Testis (tissue), 5 donors: ENCODE measurements around the gene GCKR. TPM values are rescaled to one million over a fixed set of nuclear protein-coding genes. Genes with fewer than 3 reads are reported as not detected.

Source experiments
- DNase-seq: peaks from one replicate; pipeline ENCODE4 v3.0.0-alpha.2; 2019
- H3K27ac ChIP-seq, 2 donors: fragments of 200-600 bp; sonication (generic); one replicate each; pipeline ENCODE4 v1.5.1; 2019
- H3K27me3 ChIP-seq: fragments of 200-600 bp; sonication (generic); one replicate; pipeline ENCODE4 v1.5.1; 2019
- H3K36me3 ChIP-seq: fragments of 200-600 bp; sonication (generic); one replicate; pipeline ENCODE4 v1.5.1; 2017; ENCODE audit warnings: low read depth; ENCODE audit errors: missing control alignments
- H3K4me1 ChIP-seq: fragments of 200-600 bp; sonication (generic); one replicate; pipeline ENCODE4 v1.5.1; 2019
- H3K4me3 ChIP-seq, 2 donors: fragments of 200-600 bp; sonication (generic); one replicate each; pipeline ENCODE4 v1.5.1; 2017 to 2019
- H3K9me3 ChIP-seq: fragments of 200-600 bp; sonication (generic); one replicate; pipeline ENCODE4 v1.5.1; 2017
- POLR2A ChIP-seq: fragments of 450-650 bp; IDR thresholded peaks from one replicate; pipeline ENCODE4 v1.6.1; 2017; ENCODE audit warnings: antibody characterized with exemption, mild to moderate bottlenecking, moderate library complexity
- WGBS, 2 donors: methylation state at CpG; one replicate each; pipeline ENCODE4 v1.1.5; 2018; 5-methylcytosine and 5-hydroxymethylcytosine counted together
- intact Hi-C: fragments of 100-400 bp; cut with DNase I; formaldehyde crosslinking; loops from one replicate; pipeline ENCODE4 v1.15.1; 2023; ENCODE audit warnings: low total_unique reads
- long read RNA-seq, 2 donors: transcript quantifications; one replicate each; lab custom pipeline, GENCODE V29; 2026
- polyA plus RNA-seq: library from polyadenylated mRNA; stranded (reverse); fragments of 350-450 nt; fragmentation: Illumina TruSeq; extraction: RNeasy Lipid Tissue Mini Kit (QIAGEN cat#74804); gene quantifications from one replicate; pipeline ENCODE4 v1.2.3, GENCODE V29; 2014; ENCODE audit warnings: low read depth, low replicate concordance; ENCODE audit not compliant: insufficient read depth
- total RNA-seq, 2 donors: library from RNA; depleted of rRNA; stranded (reverse); fragments of >200 nt; gene quantifications; one replicate each; pipeline ENCODE4 v1.2.3, GENCODE V29; 2016
- TF ChIP-seq, protein P1 (sequence below), 3 experiments: fragments of 450-650 bp in 2 of 3; fragments of 200-600 bp in 1 of 3; sonication (generic) in 1 of 3; IDR thresholded peaks; one replicate each; pipeline ENCODE4 v1.5.1; 2016 to 2019; ENCODE audit warnings: antibody characterized with exemption in 3 of 3, mild to moderate bottlenecking in 2 of 3, moderate library complexity in 1 of 3

GCKR gene, protein sequence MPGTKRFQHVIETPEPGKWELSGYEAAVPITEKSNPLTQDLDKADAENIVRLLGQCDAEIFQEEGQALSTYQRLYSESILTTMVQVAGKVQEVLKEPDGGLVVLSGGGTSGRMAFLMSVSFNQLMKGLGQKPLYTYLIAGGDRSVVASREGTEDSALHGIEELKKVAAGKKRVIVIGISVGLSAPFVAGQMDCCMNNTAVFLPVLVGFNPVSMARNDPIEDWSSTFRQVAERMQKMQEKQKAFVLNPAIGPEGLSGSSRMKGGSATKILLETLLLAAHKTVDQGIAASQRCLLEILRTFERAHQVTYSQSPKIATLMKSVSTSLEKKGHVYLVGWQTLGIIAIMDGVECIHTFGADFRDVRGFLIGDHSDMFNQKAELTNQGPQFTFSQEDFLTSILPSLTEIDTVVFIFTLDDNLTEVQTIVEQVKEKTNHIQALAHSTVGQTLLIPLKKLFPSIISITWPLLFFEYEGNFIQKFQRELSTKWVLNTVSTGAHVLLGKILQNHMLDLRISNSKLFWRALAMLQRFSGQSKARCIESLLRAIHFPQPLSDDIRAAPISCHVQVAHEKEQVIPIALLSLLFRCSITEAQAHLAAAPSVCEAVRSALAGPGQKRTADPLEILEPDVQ
- total RNA-seq (1 to 10 TPM; 2.3 to 3.3 TPM), polyA plus RNA-seq (4.9 TPM)
- long read RNA-seq, donor 1: 0 reads
- long read RNA-seq, donor 2: 0 reads

DNA sequence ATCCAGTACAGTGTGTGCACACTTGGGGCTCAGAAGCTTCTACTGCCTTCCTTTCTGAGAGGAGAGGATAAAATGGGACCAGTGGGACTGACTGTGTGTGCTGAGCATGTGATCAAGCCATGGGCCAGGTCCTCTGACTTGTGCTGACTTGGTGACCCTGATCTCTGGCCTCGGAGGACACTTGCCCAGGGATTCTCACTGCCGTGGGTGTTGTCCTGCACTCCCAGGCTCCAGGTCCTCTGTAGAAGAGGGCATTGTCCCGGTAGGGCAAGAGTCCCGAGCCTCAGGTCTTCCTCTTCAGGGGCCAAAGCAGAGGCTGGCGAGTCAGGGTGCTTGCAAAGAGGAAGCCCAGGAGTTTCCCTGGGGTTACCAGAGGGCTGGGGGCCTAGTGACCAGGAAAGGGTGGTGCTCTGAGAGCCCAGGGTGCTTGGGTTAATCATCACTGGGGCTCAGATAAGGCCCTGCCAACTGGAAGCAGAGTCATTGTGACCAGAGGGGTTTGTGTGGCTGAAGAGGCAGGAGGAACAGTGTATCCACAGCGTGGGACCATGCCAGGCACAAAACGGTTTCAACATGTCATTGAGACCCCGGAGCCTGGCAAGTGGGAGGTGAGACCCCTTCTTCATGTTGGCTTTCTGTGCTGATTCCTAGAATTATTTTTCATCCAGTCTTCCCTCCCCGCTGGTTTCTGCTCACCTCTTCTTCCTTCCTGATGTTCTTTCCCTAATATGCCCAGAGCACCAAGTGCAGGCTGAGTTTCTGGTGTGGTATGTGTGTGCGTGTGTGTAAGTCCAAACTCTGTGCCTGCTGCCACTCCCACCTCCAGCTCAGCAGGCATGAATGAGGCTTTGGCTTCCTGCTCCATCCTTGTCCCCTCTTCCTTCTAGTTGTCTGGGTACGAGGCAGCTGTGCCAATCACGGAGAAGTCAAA, at the start of gene GCKR:
TSS of gene GCKR (plus strand) at position 483 of the 931 bp plus-strand sequence. CDS start at position 549, 66 bp downstream.
- WGBS, 2 donors: 75 to 80% methylated on average over 11 to 12 of the region's 12 CpGs
- Histone ChIP-seq H3K27ac (no peak within 1 kb of the TSS), H3K4me3 (no peak within 1 kb of the TSS), H3K27me3 (no peaks in the 10 kb centered on the region), H3K36me3 (no peaks in the 10 kb centered on the region), H3K4me1 (peaks cover 11% of the 10 kb centered on the region), H3K9me3 (no peaks in the 10 kb centered on the region)
- peak; percentile 34 for DNase-seq
- intact Hi-C loops: no loop called here
- TF ChIP-seq POLR2A: no peak
- TF ChIP-seq, protein P1, sequence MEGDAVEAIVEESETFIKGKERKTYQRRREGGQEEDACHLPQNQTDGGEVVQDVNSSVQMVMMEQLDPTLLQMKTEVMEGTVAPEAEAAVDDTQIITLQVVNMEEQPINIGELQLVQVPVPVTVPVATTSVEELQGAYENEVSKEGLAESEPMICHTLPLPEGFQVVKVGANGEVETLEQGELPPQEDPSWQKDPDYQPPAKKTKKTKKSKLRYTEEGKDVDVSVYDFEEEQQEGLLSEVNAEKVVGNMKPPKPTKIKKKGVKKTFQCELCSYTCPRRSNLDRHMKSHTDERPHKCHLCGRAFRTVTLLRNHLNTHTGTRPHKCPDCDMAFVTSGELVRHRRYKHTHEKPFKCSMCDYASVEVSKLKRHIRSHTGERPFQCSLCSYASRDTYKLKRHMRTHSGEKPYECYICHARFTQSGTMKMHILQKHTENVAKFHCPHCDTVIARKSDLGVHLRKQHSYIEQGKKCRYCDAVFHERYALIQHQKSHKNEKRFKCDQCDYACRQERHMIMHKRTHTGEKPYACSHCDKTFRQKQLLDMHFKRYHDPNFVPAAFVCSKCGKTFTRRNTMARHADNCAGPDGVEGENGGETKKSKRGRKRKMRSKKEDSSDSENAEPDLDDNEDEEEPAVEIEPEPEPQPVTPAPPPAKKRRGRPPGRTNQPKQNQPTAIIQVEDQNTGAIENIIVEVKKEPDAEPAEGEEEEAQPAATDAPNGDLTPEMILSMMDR (IDR thresholded peaks at IDR 0.05): no peak

DNA sequence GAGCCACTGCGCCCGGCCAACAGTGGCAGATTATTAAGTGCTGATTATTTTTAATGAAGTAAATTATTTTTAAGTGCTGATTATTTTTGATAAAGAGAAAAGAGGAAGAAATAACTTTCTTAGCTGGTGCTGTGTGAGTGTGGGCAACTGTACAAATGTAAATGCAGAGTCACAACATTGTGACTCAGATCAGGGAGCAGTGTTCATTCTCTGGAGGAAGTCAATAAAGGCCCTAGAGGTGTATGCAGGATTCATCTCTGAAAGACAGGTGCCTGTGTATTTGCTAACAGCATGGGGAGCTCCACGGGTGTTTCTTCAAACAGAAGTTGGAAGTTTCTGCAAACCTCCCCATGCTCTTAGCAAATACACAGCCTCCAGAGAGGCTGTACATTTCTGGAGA, 48.3 kb upstream of the GCKR start:
- no peak for DNase-seq
- Histone ChIP-seq H3K27me3 (no peaks in the 10 kb centered on the region), H3K4me1 (peaks cover 7% of the 10 kb centered on the region), H3K4me3 (no peak overlapping the region), H3K9me3 (no peaks in the 10 kb centered on the region), H3K27ac (no peak overlapping the region), H3K36me3 (no peaks in the 10 kb centered on the region)
- intact Hi-C loops: no loop called here
- WGBS, 2 donors: 58 to 77% methylated on average over 3 of the region's 3 CpGs
- no peak for TF ChIP-seq POLR2A
- TF ChIP-seq, protein P1 (IDR thresholded peaks at IDR 0.05): no peak

DNA sequence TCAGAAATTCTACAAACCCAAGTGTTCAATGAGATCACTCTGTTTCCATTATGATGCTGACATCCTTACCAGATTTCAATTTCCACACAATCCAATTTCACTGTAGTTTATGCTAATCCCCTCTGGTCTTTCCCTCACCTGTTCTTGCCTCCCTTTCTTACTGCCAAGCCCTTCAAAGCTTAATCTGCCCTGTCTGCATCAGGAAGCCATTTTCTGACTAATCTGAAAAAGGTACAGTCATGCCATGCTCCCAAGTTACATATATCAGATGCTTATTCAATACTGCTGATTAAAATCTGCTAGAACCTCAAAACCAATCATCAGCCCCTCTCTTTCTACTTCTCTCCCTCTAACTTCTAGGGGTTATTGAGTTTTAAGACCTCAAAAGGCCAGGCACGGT, 45.5 kb upstream of the GCKR start:
- Histone ChIP-seq H3K4me1 (no peaks in the 10 kb centered on the region), H3K36me3 (no peaks in the 10 kb centered on the region), H3K27me3 (no peaks in the 10 kb centered on the region), H3K27ac (no peak overlapping the region), H3K9me3 (no peaks in the 10 kb centered on the region), H3K4me3 (no peak overlapping the region)
- TF ChIP-seq, protein P1 (IDR thresholded peaks at IDR 0.05): no peak
- no peak for TF ChIP-seq POLR2A
- WGBS, 2 donors: 92 to 100% methylated on average over 1 of the region's 1 CpG
- intact Hi-C loops: no loop called here
- no peak for DNase-seq

DNA sequence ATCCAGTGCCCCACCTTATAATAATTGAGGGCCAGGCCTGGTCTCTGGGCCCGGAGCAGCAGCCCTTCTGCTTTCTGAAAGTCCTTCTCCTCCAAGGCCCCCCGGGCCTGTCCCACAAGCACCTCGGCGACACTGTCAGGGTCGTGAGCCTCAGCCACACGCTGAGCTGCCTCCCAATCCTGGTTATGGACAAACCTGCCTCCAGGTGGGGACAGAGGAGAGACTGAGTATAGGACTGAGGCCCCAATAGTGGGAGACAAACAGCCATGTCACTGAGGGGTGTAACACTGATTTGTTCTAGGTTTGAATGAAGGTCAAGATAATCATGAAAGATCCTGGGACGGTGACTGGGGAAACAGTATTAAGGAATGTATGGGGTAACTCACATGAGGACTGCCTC, 42.7 kb upstream of the GCKR start:
- DNase-seq: no peak

More for the DNA sequence above, 42.7 kb upstream of the GCKR start:
- TF ChIP-seq POLR2A: no peak
- TF ChIP-seq, protein P1 (IDR thresholded peaks at IDR 0.05): no peak
- no peaks in the 10 kb centered on the region for H3K9me3 ChIP-seq
- intact Hi-C loops: no loop called here
- no peaks in the 10 kb centered on the region for H3K27me3 ChIP-seq
- H3K4me1 ChIP-seq: no peaks in the 10 kb centered on the region
- no peak overlapping the region for H3K4me3 ChIP-seq
- WGBS, 2 donors: 90 to 95% methylated on average over 6 to 7 of the region's 7 CpGs
- H3K27ac ChIP-seq: no peak overlapping the region
- H3K36me3 ChIP-seq: no peaks in the 10 kb centered on the region
